ENCODE measurements around the gene ALCAM.
"Not testable (repeated sequence)": the region's sequence is repeated elsewhere in the genome, so short reads cannot be mapped to it uniquely, and the experiment has no call there.

ALCAM gene

DNA sequence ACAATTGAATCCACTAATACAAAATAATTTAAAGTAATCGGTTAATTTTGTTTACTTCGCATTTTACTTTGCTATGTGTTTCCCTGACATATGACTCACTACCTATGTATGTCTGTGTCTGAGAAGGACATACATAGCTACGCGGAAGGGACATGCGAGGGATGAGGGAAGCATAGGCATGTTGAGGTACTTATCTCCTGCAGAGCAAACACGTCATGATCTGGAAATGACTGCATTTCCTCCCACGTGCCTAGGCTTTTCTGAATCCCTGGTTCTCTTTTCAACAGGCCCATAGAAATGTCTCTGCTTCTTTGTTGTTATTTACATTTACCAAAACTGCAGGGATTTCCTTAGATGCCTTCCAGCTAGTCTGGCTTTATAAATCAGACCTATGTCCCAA is 27.5 kb downstream of the ALCAM start:
- Histone ChIP-seq H3K36me3 (ENCODE audit: control insufficient read depth, insufficient read depth, low read length) (no peaks in the 10 kb centered on the region), H3K9ac (ENCODE audit: low read depth, low read length) (no peak overlapping the region), H3K4me1 (ENCODE audit: control insufficient read depth, insufficient read depth, low read length) (peaks cover 16% of the 10 kb centered on the region), H3K27me3 (ENCODE audit: control insufficient read depth, insufficient read depth, low read length) (no peaks in the 10 kb centered on the region), H3K4me3 (ENCODE audit: low read depth, low read length) (no peak overlapping the region), H3K27ac (ENCODE audit: low read depth, low read length) (peak overlapping the region; percentile 72), H3K9me3 (ENCODE audit: control insufficient read depth, insufficient read depth, low read length) (peaks cover 5% of the 10 kb centered on the region)

DNA sequence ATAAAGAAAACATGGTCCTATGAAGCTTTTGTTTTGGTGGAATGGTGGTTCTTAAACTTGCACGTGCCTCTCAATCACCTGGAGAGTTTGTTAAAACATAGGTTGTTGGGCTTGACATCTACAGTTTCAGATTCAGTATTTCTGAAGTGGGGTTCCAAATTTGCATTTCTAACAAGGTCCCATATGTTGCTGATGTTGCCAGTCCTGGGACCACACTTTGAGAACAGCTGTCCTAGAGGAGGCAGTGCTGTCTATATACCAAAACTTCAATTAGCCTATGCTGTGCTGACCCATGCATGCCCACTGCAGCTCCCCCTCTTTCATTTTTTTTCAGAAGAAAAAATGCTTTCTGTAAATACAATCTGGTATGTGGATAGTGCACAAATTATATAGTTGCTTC is 31.3 kb downstream of the ALCAM start:
- Histone ChIP-seq H3K9me3 (ENCODE audit: control insufficient read depth, insufficient read depth, low read length) (no peaks in the 10 kb centered on the region), H3K36me3 (ENCODE audit: control insufficient read depth, insufficient read depth, low read length) (no peaks in the 10 kb centered on the region), H3K9ac (ENCODE audit: low read depth, low read length) (no peak overlapping the region), H3K27ac (ENCODE audit: low read depth, low read length) (no peak overlapping the region), H3K27me3 (ENCODE audit: control insufficient read depth, insufficient read depth, low read length) (no peaks in the 10 kb centered on the region), H3K4me3 (ENCODE audit: low read depth, low read length) (no peak overlapping the region), H3K4me1 (ENCODE audit: control insufficient read depth, insufficient read depth, low read length) (peaks cover 16% of the 10 kb centered on the region)

DNA sequence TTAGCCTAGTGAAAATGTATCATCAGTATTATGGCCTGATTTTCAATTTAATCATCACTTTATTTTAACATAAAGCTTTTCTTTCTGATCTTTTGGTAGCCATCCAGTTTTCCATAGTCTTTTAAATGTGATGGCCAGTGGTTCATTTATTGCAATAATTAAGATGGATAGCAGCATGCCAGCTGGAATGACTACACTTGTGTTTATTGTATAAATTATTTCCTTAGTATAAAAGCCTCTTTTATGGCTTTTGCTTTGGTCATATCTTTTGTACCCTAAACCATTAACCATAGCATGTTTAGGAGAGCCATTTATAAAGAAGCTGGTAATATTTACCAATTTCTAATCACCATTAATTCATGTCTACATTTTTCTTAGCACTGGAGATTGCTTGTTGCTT is 31.7 kb downstream of the ALCAM start:
- H3K9ac ChIP-seq (ENCODE audit: low read depth, low read length): no peak overlapping the region
- H3K4me1 ChIP-seq (ENCODE audit: control insufficient read depth, insufficient read depth, low read length): peaks cover 16% of the 10 kb centered on the region
- H3K27ac ChIP-seq (ENCODE audit: low read depth, low read length): no peak overlapping the region
- H3K27me3 ChIP-seq (ENCODE audit: control insufficient read depth, insufficient read depth, low read length): no peaks in the 10 kb centered on the region
- H3K9me3 ChIP-seq (ENCODE audit: control insufficient read depth, insufficient read depth, low read length): no peaks in the 10 kb centered on the region
- no peak overlapping the region for H3K4me3 ChIP-seq (ENCODE audit: low read depth, low read length)
- H3K36me3 ChIP-seq (ENCODE audit: control insufficient read depth, insufficient read depth, low read length): no peaks in the 10 kb centered on the region

DNA sequence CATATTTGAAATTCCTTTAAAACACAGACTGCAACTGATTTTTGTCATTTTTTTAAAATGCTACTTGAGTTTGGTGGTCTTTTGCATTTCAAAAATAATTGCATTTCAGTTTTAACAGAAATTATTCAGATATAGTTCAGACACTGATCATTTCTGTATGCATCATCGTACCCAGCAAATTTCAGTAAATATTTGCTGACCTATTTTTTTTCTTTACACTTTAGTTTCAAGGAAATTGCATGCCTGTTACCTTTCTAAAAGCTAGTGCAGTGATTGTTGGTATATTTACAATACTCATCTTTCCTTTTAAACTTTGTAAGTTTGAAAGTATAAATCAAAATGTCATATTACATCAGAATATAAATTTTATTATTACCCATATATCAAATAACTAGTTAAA is 32.4 kb downstream of the ALCAM start:
- Histone ChIP-seq H3K9me3 (ENCODE audit: control insufficient read depth, insufficient read depth, low read length) (no peaks in the 10 kb centered on the region), H3K4me3 (ENCODE audit: low read depth, low read length) (no peak overlapping the region), H3K27ac (ENCODE audit: low read depth, low read length) (no peak overlapping the region), H3K36me3 (ENCODE audit: control insufficient read depth, insufficient read depth, low read length) (no peaks in the 10 kb centered on the region), H3K27me3 (ENCODE audit: control insufficient read depth, insufficient read depth, low read length) (no peaks in the 10 kb centered on the region), H3K4me1 (ENCODE audit: control insufficient read depth, insufficient read depth, low read length) (peaks cover 13% of the 10 kb centered on the region), H3K9ac (ENCODE audit: low read depth, low read length) (no peak overlapping the region)

DNA sequence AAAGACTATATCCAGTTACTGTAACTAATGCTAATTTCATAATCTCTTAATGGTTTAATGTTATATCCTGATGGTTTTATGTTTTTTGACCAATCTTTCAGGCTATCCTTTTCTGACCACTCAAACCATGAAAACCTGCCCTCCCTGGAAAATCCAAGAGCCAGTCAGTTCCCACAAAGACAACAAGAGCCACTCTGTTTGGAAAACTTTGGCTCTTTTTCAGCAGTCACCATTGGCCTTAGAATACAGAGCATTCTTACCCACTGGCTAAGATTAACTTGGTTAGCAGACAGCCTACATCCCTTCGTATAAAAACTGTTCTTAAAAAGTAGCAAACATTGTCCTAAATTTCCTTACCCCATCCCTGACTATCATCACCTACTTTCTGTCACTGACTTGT is 32.9 kb downstream of the ALCAM start:
- H3K4me3 ChIP-seq (ENCODE audit: low read depth, low read length): no peak overlapping the region
- H3K4me1 ChIP-seq (ENCODE audit: control insufficient read depth, insufficient read depth, low read length): peaks cover 7% of the 10 kb centered on the region; the same call in 1 of the 2 replicates
- no peak overlapping the region for H3K9ac ChIP-seq (ENCODE audit: low read depth, low read length)
- no peaks in the 10 kb centered on the region for H3K9me3 ChIP-seq (ENCODE audit: control insufficient read depth, insufficient read depth, low read length)
- H3K27ac ChIP-seq (ENCODE audit: low read depth, low read length): no peak overlapping the region
- no peaks in the 10 kb centered on the region for H3K27me3 ChIP-seq (ENCODE audit: control insufficient read depth, insufficient read depth, low read length)
- no peaks in the 10 kb centered on the region for H3K36me3 ChIP-seq (ENCODE audit: control insufficient read depth, insufficient read depth, low read length)

DNA sequence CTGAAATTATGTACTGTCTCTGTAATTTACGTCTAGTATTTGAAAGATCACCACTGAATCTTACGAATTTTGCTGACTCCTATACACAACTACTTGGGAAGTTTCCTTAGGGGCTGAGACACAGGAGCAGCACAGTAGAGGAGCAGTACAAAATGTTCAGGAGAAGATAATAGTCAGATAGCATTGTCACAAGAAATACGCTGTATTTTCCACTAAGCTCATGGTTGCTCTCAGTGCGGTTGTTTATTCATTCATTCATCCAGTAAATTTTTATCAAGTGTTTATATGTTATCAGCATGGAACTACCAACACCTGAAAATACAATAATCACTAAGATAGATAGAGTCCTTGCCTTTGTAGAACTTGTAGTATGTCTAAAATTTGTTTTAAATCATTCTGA is 34.5 kb downstream of the ALCAM start:
- peaks cover 5% of the 10 kb centered on the region; the same call in 1 of the 2 replicates for H3K4me1 ChIP-seq (ENCODE audit: control insufficient read depth, insufficient read depth, low read length)
- no peak overlapping the region for H3K9ac ChIP-seq (ENCODE audit: low read depth, low read length)
- H3K9me3 ChIP-seq (ENCODE audit: control insufficient read depth, insufficient read depth, low read length): no peaks in the 10 kb centered on the region
- no peak overlapping the region for H3K4me3 ChIP-seq (ENCODE audit: low read depth, low read length)
- H3K27ac ChIP-seq (ENCODE audit: low read depth, low read length): no peak overlapping the region
- H3K27me3 ChIP-seq (ENCODE audit: control insufficient read depth, insufficient read depth, low read length): no peaks in the 10 kb centered on the region
- no peaks in the 10 kb centered on the region for H3K36me3 ChIP-seq (ENCODE audit: control insufficient read depth, insufficient read depth, low read length)

DNA sequence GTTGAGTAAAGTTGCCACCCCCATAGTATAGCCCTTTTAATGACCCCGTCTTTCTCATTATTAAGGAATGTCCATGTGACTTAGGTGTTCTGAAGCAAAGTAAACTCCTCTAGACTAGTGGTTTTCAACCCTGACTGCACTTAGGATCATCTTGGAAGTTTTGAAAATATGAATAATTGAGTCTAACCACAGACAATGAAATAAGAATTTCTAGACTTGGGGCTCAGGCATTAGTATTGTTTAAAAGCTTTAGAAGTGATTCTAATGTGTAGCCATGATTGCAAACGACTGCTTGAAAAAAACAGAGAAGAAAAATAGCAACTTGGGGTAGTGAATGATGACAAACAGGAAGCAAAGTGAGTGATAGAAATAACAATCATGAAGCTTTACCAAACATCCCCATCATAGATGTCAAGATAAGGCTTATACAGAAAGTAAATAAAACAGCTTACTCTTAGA is 35.0 kb downstream of the ALCAM start:
- peaks cover 5% of the 10 kb centered on the region; the same call in 1 of the 2 replicates for H3K4me1 ChIP-seq (ENCODE audit: control insufficient read depth, insufficient read depth, low read length)
- H3K27me3 ChIP-seq (ENCODE audit: control insufficient read depth, insufficient read depth, low read length): no peaks in the 10 kb centered on the region
- peak overlapping the region; percentile 60 for H3K27ac ChIP-seq (ENCODE audit: low read depth, low read length)
- no peaks in the 10 kb centered on the region for H3K36me3 ChIP-seq (ENCODE audit: control insufficient read depth, insufficient read depth, low read length)
- no peaks in the 10 kb centered on the region for H3K9me3 ChIP-seq (ENCODE audit: control insufficient read depth, insufficient read depth, low read length)
- H3K4me3 ChIP-seq (ENCODE audit: low read depth, low read length): no peak overlapping the region
- H3K9ac ChIP-seq (ENCODE audit: low read depth, low read length): no peak overlapping the region

DNA sequence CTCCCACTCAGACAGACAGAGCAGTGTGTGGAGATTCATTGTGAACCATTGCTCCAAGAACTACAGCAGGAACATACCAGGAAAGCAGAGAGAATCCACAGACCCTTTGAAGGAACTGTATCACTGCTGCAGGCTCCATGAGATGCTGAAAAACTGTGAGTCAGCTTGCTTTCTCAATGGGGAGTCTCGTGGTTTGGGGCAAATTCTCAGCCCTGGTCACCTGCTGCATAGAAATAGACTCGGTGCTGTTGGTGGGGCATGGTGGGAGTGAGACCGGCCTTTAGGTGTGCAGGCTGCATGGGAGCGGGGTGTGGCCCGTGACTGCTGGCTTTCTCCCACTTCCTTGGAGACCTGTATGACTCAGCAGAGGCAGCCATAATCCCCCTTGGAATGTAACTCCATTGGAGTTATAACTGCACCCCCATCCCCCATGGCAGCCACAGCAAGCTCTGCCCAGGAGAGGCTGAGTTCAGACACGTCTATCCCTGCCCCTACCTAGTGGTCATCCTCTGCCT is 35.6 kb downstream of the ALCAM start:
- Histone ChIP-seq H3K9ac (ENCODE audit: low read depth, low read length) (no peak overlapping the region), H3K4me3 (ENCODE audit: low read depth, low read length) (no peak overlapping the region), H3K36me3 (ENCODE audit: control insufficient read depth, insufficient read depth, low read length) (no peaks in the 10 kb centered on the region), H3K27ac (ENCODE audit: low read depth, low read length) (peak overlapping the region; percentile 60), H3K4me1 (ENCODE audit: control insufficient read depth, insufficient read depth, low read length) (peaks cover 5% of the 10 kb centered on the region; the same call in 1 of the 2 replicates), H3K27me3 (ENCODE audit: control insufficient read depth, insufficient read depth, low read length) (no peaks in the 10 kb centered on the region), H3K9me3 (ENCODE audit: control insufficient read depth, insufficient read depth, low read length) (no peaks in the 10 kb centered on the region)

DNA sequence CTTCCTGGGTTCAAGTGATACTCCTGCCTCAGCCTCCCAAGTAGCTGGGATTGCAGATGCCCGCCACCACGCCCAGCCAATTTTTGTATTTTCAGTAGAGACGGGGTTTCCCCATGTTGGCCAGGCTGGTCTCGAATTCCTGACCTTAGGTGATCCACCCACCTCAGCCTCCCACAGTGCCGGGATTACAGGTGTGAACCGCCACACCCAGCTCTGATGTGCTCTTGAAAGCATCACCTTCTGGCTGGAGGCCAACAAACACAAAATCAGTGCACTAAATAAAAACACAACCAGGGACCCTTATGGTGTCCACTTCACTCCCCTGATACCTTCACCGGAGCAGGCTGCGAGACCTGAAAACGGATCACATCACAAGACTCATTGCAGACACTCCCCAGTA is 36.3 kb downstream of the ALCAM start:
- H3K9ac ChIP-seq (ENCODE audit: low read depth, low read length); H3K36me3 ChIP-seq (ENCODE audit: control insufficient read depth, insufficient read depth, low read length); H3K27me3 ChIP-seq (ENCODE audit: control insufficient read depth, insufficient read depth, low read length); H3K4me1 ChIP-seq (ENCODE audit: control insufficient read depth, insufficient read depth, low read length); H3K9me3 ChIP-seq (ENCODE audit: control insufficient read depth, insufficient read depth, low read length); H3K4me3 ChIP-seq (ENCODE audit: low read depth, low read length); H3K27ac ChIP-seq (ENCODE audit: low read depth, low read length): not testable (repeated sequence)

DNA sequence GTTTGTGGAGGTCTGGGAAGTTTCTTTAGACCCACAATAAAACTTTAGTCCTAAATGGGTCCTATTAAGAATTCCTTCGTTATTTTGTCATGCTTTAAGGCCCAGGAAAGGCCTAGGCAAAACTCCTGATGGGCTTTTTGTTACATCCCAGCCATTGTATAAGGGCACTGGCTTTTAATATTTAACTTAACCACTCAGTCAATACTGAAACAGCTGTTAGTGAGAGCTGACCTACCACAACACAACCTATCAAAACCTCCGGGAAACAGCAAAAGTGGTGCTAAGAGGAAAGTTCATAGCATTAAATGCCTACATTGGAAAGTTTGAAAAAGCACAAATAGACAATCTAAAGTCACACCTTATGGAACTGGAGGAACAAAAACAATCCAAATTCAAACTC is 39.6 kb downstream of the ALCAM start:
- Histone ChIP-seq H3K27ac (ENCODE audit: low read depth, low read length) (no peak overlapping the region), H3K4me3 (ENCODE audit: low read depth, low read length) (no peak overlapping the region), H3K36me3 (ENCODE audit: control insufficient read depth, insufficient read depth, low read length) (no peaks in the 10 kb centered on the region), H3K9me3 (ENCODE audit: control insufficient read depth, insufficient read depth, low read length) (no peaks in the 10 kb centered on the region), H3K4me1 (ENCODE audit: control insufficient read depth, insufficient read depth, low read length) (no peaks in the 10 kb centered on the region), H3K9ac (ENCODE audit: low read depth, low read length) (no peak overlapping the region), H3K27me3 (ENCODE audit: control insufficient read depth, insufficient read depth, low read length) (no peaks in the 10 kb centered on the region)

DNA sequence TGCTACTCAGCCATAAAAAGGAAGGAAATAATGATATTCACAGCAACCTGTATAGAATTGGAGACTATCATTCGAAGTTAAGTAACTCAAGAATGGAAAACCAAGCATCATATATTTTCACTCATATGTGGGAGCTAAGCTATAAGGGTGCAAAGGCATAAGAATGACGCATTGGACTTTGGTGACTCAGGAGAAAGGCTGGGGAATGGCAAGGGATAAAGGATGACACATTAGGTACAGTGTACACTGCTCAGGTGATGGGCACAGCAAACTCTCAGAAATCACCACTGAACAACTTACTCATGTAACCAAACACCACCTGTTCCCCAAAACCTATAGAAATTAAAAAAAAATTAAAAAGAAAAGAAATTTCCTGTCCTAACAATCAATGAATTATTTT is 42.7 kb downstream of the ALCAM start:
- no peaks in the 10 kb centered on the region for H3K27me3 ChIP-seq (ENCODE audit: control insufficient read depth, insufficient read depth, low read length)
- H3K9ac ChIP-seq (ENCODE audit: low read depth, low read length): no peak overlapping the region
- H3K9me3 ChIP-seq (ENCODE audit: control insufficient read depth, insufficient read depth, low read length): no peaks in the 10 kb centered on the region
- no peak overlapping the region for H3K4me3 ChIP-seq (ENCODE audit: low read depth, low read length)
- H3K4me1 ChIP-seq (ENCODE audit: control insufficient read depth, insufficient read depth, low read length): no peaks in the 10 kb centered on the region
- H3K36me3 ChIP-seq (ENCODE audit: control insufficient read depth, insufficient read depth, low read length): no peaks in the 10 kb centered on the region
- no peak overlapping the region for H3K27ac ChIP-seq (ENCODE audit: low read depth, low read length)
